ENCODE measurements around the gene AMBP. TPM values are rescaled to one million over a fixed set of nuclear protein-coding genes. Genes with fewer than 3 reads are reported as not detected.

Gene AMBP
- total and polyA plus RNA-seq, 2 of the 13 experiments (the other 11 are each of a cell fraction or from before 2014, with no cell fraction given): 1,510 to 2,580 TPM

- TF ChIP-seq KDM1A (CRISPR knock-in tag; IDR thresholded peaks at IDR 0.05): peak; percentile 80; the same call in 1 of the 2 replicates
- 0 out of 2 replicates have a peak, but pooled peaks have one; percentile 51 for TF ChIP-seq ZNF629 (CRISPR knock-in tag; conservative IDR thresholded peaks at IDR 0.05)
- TF ChIP-seq ARID2 (CRISPR knock-in tag; IDR thresholded peaks at IDR 0.05; ENCODE audit: borderline replicate concordance): no peak
- no peak for TF ChIP-seq PRPF4 (IDR thresholded peaks at IDR 0.05; ENCODE audit: low read depth, low read length, poor library complexity, severe bottlenecking)
- TF ChIP-seq ZNF264 (CRISPR knock-in tag; IDR thresholded peaks at IDR 0.05): 0 out of 2 replicates have a peak, but pooled peaks have one; percentile 18
- no peak for TF ChIP-seq NCOA5 (CRISPR knock-in tag; IDR thresholded peaks at IDR 0.05)
- no peak for TF ChIP-seq SP5 (CRISPR knock-in tag; IDR thresholded peaks at IDR 0.05; ENCODE audit: borderline replicate concordance, low read depth)
- TF ChIP-seq PHF5A (CRISPR knock-in tag; IDR thresholded peaks at IDR 0.05; ENCODE audit: low read depth, unreplicated experiment): no peak
- no peak for TF ChIP-seq ZNF816 (CRISPR knock-in tag; IDR thresholded peaks at IDR 0.05; ENCODE audit: borderline replicate concordance)
- no peak for TF ChIP-seq MIER2 (CRISPR knock-in tag; IDR thresholded peaks at IDR 0.05)
- peak; percentile 74; the same call in 1 of the 2 replicates for TF ChIP-seq TGIF2 (CRISPR knock-in tag; IDR thresholded peaks at IDR 0.05)
- no peak for TF ChIP-seq GPN1 (CRISPR knock-in tag; IDR thresholded peaks at IDR 0.05; ENCODE audit: borderline replicate concordance)
- TF ChIP-seq PAWR (CRISPR knock-in tag; IDR thresholded peaks at IDR 0.05; ENCODE audit: borderline replicate concordance): no peak
- TF ChIP-seq ZBTB20 (CRISPR knock-in tag; IDR thresholded peaks at IDR 0.05; ENCODE audit: borderline replicate concordance, low read depth): no peak
- TF ChIP-seq POGZ (CRISPR knock-in tag; IDR thresholded peaks at IDR 0.05): no peak
- no peak for TF ChIP-seq SIX4 (CRISPR knock-in tag; IDR thresholded peaks at IDR 0.05)
- TF ChIP-seq ZNF646 (CRISPR knock-in tag; IDR thresholded peaks at IDR 0.05): no peak
- no peak for TF ChIP-seq ZBTB21 (CRISPR knock-in tag; IDR thresholded peaks at IDR 0.05)
- TF ChIP-seq THAP11 (CRISPR knock-in tag; IDR thresholded peaks at IDR 0.05): no peak
- no peak for TF ChIP-seq ZNF343 (CRISPR knock-in tag; IDR thresholded peaks at IDR 0.05)
- no peak for TF ChIP-seq AGO2 (optimal IDR thresholded peaks at IDR 0.05; ENCODE audit: low read depth, low read length)
- no peak for TF ChIP-seq HDAC2 (CRISPR knock-in tag; IDR thresholded peaks at IDR 0.05)
- 0 out of 2 replicates have a peak, but pooled peaks have one; percentile 16 for TF ChIP-seq ZNF256 (CRISPR knock-in tag; conservative IDR thresholded peaks at IDR 0.05)
- 0 out of 2 replicates have a peak, but pooled peaks have one; percentile 3 for TF ChIP-seq ZNF3 (CRISPR knock-in tag; IDR thresholded peaks at IDR 0.05)
- TF ChIP-seq CENPBD1 (CRISPR knock-in tag; IDR thresholded peaks at IDR 0.05; ENCODE audit: borderline replicate concordance, low read depth): no peak; the same call in 1 of the 2 replicates
- no peak for TF ChIP-seq ZNF33B (CRISPR knock-in tag; IDR thresholded peaks at IDR 0.05)
- TF ChIP-seq PAF1 (CRISPR knock-in tag; IDR thresholded peaks at IDR 0.05): peak; percentile 23; the same call in 1 of the 2 replicates
- TF ChIP-seq SSRP1 (CRISPR knock-in tag; IDR thresholded peaks at IDR 0.05): 0 out of 2 replicates have a peak, but pooled peaks have one; percentile 71
Observed at GRCh38 chr9:114080195-114080772, 2.2 kb upstream of the AMBP start (continued).
